Esophagus muscularis mucosa (tissue), 4 donors: ENCODE data around the gene ADAMTS2. TPM values are rescaled to one million over a fixed set of nuclear protein-coding genes. Genes with fewer than 3 reads are reported as not detected.

Source experiments
- DNase-seq: peaks from one replicate; pipeline ENCODE4 v3.0.0-alpha.2; 2017; ENCODE audit errors: extremely low spot score
- H3K27ac ChIP-seq, 4 donors: fragments of 200-600 bp; sonication (generic); replicated peaks in 1 of 4; 1 replicate in 3 of 4; 2 replicates in 1 of 4; pipeline ENCODE4 v1.5.1; 2016 to 2019; ENCODE audit warnings: mild to moderate bottlenecking in 1 of 4
- H3K27me3 ChIP-seq, 4 donors: fragments of 200-600 bp; sonication (generic); one replicate each; pipeline versions ENCODE4 v1.5.1 to v1.6.0; 2016 to 2019
- H3K36me3 ChIP-seq, 4 donors: fragments of 200-600 bp; sonication (generic); one replicate each; pipeline ENCODE4 v1.5.1; 2016 to 2019
- H3K4me1 ChIP-seq, 4 donors: fragments of 200-600 bp; sonication (generic); one replicate each; pipeline ENCODE4 v1.5.1; 2016 to 2019
- H3K4me3 ChIP-seq, 4 donors: fragments of 200-600 bp; sonication (generic); 1 replicate in 2 of 4; 2 replicates in 2 of 4; pipeline ENCODE4 v1.5.1; 2016 to 2019; ENCODE audit warnings: mild to moderate bottlenecking in 4 of 4, moderate library complexity in 1 of 4
- H3K9me3 ChIP-seq, 4 donors: fragments of 200-600 bp; sonication (generic); 1 replicate in 3 of 4; 2 replicates in 1 of 4; pipeline ENCODE4 v1.5.1; 2016 to 2019
- EP300 ChIP-seq: sonication (generic); formaldehyde crosslinking; IDR thresholded peaks from one replicate; pipeline ENCODE4 v1.6.1; 2017; ENCODE audit warnings: antibody characterized with exemption
- POLR2A ChIP-seq: fragments of 450-650 bp; IDR thresholded peaks from one replicate; pipeline ENCODE4 v1.6.1; 2017; ENCODE audit warnings: antibody characterized with exemption, moderate library complexity, mild to moderate bottlenecking, low read depth
- POLR2AphosphoS5 ChIP-seq, 2 donors: sonication (generic); formaldehyde crosslinking; IDR thresholded peaks; one replicate each; pipeline ENCODE4 v1.6.1; 2017; ENCODE audit warnings: antibody characterized with exemption in 2 of 2
- WGBS: methylation state at CpG from one replicate; pipeline ENCODE4 v1.1.5; 2018; 5-methylcytosine and 5-hydroxymethylcytosine counted together
- intact Hi-C: fragments of 100-400 bp; cut with DNase I; formaldehyde crosslinking; loops from one replicate; pipeline ENCODE4 v1.15.1; 2023
- total RNA-seq, 4 donors: library from RNA; depleted of rRNA; stranded (reverse); fragments of >200 nt; gene quantifications; one replicate each; pipeline versions ENCODE4 v1.1.0 to v1.2.1, GENCODE V29; 2016
- TF ChIP-seq, protein P1 (sequence below), 3 experiments: fragments of 200-600 bp in 2 of 3; fragments of 450-650 bp in 1 of 3; sonication (generic) in 2 of 3; IDR thresholded peaks; one replicate each; pipeline ENCODE4 v1.5.1; 2017 to 2019; ENCODE audit warnings: antibody characterized with exemption in 3 of 3, mild to moderate bottlenecking in 2 of 3, moderate library complexity in 1 of 3

ADAMTS2 gene
- total RNA-seq, 4 donors from 2014 or later = 17.8 to 31.8 (median 21.4) TPM

DNA sequence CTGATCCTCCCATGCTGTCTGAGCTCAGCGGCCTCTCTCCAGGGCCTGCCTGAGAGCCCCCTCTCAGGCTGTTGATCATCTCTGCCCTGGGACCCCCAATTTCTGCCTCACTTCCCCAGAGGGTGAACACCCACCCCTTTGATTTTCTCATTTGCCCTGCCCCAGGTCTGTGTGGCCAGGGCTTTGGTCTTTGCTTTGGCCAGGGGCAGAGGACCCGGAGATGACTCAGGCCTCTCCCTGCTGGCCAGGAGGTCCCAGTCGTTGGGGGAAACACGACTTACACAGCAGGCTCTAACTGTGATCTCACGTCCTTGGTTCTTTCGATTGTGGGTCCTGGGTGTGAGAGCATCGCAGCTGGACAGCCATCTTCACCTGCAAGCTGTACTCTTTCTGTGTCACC lies 1.1 kb upstream of the ADAMTS2 start:
- TF ChIP-seq EP300 (no peak), POLR2A (no peak)
- TF ChIP-seq, protein P1, sequence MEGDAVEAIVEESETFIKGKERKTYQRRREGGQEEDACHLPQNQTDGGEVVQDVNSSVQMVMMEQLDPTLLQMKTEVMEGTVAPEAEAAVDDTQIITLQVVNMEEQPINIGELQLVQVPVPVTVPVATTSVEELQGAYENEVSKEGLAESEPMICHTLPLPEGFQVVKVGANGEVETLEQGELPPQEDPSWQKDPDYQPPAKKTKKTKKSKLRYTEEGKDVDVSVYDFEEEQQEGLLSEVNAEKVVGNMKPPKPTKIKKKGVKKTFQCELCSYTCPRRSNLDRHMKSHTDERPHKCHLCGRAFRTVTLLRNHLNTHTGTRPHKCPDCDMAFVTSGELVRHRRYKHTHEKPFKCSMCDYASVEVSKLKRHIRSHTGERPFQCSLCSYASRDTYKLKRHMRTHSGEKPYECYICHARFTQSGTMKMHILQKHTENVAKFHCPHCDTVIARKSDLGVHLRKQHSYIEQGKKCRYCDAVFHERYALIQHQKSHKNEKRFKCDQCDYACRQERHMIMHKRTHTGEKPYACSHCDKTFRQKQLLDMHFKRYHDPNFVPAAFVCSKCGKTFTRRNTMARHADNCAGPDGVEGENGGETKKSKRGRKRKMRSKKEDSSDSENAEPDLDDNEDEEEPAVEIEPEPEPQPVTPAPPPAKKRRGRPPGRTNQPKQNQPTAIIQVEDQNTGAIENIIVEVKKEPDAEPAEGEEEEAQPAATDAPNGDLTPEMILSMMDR (IDR thresholded peaks at IDR 0.05) = no peak
- Histone ChIP-seq H3K27ac (peak overlapping the region in 2 of 4 donors; percentile 76 to 79), H3K27me3 (peaks cover 0 to 33% (median 0%) of the 10 kb centered on the region in 4 donors), H3K4me3 (no peak overlapping the region), H3K9me3 (no peaks in the 10 kb centered on the region), H3K36me3 (no peaks in the 10 kb centered on the region), H3K4me1 (peaks cover 11 to 46% (median 40%) of the 10 kb centered on the region in 4 donors)
- DNase-seq = no peak
- intact Hi-C loops = loop anchor here (5.0 kb wide), 1 partner anchor 79 kb away; no protein-coding TSS in a partner anchor
- WGBS = 64% methylated on average over 5 of the region's 7 CpGs

DNA sequence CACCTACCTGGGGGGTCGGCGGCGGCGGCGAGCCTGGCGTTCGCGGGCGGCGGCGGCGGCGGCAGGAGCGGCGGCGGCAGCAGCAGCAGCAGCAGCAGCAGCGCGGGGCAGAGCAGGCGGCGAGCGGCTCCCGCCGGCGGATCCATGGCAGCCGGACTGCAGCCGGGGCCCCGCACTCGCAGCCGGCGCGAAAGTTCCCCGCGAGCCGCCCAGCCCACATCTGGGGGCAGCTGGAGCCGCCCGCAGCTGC lies 153 bp downstream of the ADAMTS2 start:
- WGBS = no CpG with 5 or more reads among the region's 36 CpGs
- DNase-seq = no peak
- peak overlapping the region; percentile 71 to 80 (median 77) for H3K4me3 ChIP-seq
- TF ChIP-seq EP300 (no peak), POLR2AphosphoS5 (IDR thresholded peaks at IDR 0.05) (peak in 1 of 2 donors; percentile 30), POLR2A (no peak)
- TF ChIP-seq, protein P1 (IDR thresholded peaks at IDR 0.05) = no peak
- H3K27ac ChIP-seq = peak overlapping the region; percentile 70 to 79 (median 76)
- intact Hi-C loops = loop anchor here (5.0 kb wide), 1 partner anchor 78 kb away; no protein-coding TSS in a partner anchor
- peaks cover 0 to 45% (median 0%) of the 10 kb centered on the region in 4 donors for H3K27me3 ChIP-seq
- H3K4me1 ChIP-seq = peaks cover 11 to 46% (median 40%) of the 10 kb centered on the region in 4 donors
- peaks cover 0 to 2% (median 0%) of the 10 kb centered on the region in 4 donors for H3K36me3 ChIP-seq
- H3K9me3 ChIP-seq = no peaks in the 10 kb centered on the region

DNA sequence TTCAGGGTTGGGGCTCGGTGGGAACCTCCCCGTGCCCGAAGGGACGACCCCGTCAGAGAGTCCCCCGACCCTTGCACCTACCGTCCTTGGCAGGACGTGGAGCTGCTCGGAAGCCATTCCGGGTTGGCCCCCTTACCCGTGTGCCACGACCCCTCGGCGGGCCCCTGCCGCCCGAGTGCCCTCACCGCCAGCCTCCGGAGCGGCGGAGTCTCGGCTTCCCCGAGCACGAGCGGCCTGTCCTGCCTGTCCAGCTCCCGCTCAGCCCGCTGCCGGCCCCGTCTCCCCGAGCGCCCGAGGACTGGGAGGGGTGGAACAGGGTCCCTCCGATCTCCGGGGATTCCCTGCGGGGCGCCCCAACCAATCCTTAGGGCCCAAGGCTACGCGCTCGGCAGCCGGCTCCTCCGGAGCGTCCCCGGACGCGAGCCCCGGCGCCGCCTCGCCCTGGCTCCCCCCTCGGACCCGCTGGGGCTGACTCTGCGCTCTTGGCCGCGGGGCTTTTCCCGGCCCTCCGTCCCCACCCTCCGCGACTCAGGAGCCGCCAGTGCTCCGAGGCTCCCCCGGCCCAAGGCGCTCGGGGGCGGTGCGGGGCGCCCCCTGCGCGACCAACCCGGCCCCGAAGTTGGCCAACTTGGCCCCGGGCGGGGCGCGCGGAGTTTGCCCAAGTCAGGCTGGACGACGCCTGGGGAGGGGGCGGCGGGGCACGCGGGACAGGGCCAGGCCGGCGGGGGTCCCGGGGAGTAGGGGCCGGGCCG lies 654 bp downstream of the ADAMTS2 start:
- DNase-seq = no peak
- intact Hi-C loops = loop anchor here (1.0 to 5.0 kb wide), 3 partner anchors 77 to 176 kb away; no protein-coding TSS in a partner anchor
- Histone ChIP-seq H3K4me1 (peaks cover 11 to 46% (median 40%) of the 10 kb centered on the region in 4 donors), H3K4me3 (peak overlapping the region; percentile 71 to 80 (median 77)), H3K36me3 (peaks cover 0 to 6% (median 0%) of the 10 kb centered on the region in 4 donors), H3K27ac (peak overlapping the region; percentile 70 to 79 (median 76)), H3K27me3 (peaks cover 0 to 50% (median 0%) of the 10 kb centered on the region in 4 donors), H3K9me3 (no peaks in the 10 kb centered on the region)
- TF ChIP-seq, protein P1 (IDR thresholded peaks at IDR 0.05) = no peak
- no peak for TF ChIP-seq POLR2AphosphoS5 (IDR thresholded peaks at IDR 0.05)
- no peak for TF ChIP-seq POLR2A
- no peak for TF ChIP-seq EP300
- no CpG with 5 or more reads among the region's 85 CpGs for WGBS

DNA sequence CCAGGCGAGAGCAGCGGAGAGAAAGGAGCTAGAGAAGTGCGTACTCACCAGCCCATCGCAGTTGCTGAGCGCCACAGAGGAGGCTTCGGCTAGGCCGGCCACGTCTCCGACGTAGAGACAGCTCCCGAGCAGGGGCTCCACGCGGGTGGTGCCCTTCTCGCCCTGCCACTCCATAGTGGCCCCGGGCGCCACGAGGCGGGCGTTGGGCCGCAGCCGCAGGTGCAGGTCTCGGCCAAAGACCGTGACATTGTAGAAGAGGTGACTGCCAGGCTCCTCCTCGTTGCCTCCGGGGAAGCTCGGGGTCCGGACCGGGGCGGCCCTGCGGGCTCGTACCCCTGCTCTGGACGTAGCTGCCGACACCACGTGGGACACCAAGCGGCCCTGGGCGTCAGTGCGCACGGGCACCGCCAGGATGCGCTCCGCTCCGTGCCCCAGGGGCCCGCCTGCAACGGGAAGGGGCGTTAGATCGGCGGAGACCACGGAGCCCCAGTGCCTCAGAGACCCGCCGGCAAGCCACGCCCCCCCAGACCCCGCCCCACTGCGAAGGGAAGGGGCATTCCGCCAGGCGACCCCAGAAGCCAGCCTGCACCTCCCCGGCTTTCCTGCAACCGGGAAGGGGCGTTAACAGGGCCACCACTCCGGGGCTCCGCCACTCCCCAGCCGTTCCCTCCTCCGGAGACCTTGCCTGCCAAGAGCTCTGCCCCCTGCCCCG lies 1.4 kb downstream of the ADAMTS2 start:
- H3K36me3 ChIP-seq = peaks cover 0 to 6% (median 0%) of the 10 kb centered on the region in 4 donors
- no peaks in the 10 kb centered on the region for H3K9me3 ChIP-seq
- H3K27ac ChIP-seq = peak overlapping the region; percentile 70 to 79 (median 76)
- DNase-seq = no peak
- 7% methylated on average over 3 of the region's 63 CpGs for WGBS
- intact Hi-C loops = loop anchor here (1.0 to 5.0 kb wide), 2 partner anchors 148 to 176 kb away; no protein-coding TSS in a partner anchor
- H3K4me1 ChIP-seq = peaks cover 11 to 46% (median 40%) of the 10 kb centered on the region in 4 donors
- TF ChIP-seq POLR2AphosphoS5 (IDR thresholded peaks at IDR 0.05) = no peak
- TF ChIP-seq, protein P1 (IDR thresholded peaks at IDR 0.05) = peak; percentile 53 to 69 (median 54)
- TF ChIP-seq POLR2A = no peak
- TF ChIP-seq EP300 = no peak
- peak overlapping the region; percentile 71 to 80 (median 77) for H3K4me3 ChIP-seq
- H3K27me3 ChIP-seq = peaks cover 0 to 57% (median 0%) of the 10 kb centered on the region in 4 donors
